HEK293 (cell line): ENCODE data around the gene IREB2.

Experiments
- CTCF ChIA-PET: fragments of 350-600 bp; formaldehyde crosslinking; extraction: SDS; loops from one replicate; lab custom pipeline; 2021; ENCODE audit warnings: antibody characterized with exemption; lab: Yijun Ruan, JAX
- POLR2A ChIA-PET: fragments of 300-600 bp; formaldehyde crosslinking; extraction: SDS; loops from one replicate; lab custom pipeline; 2020; ENCODE audit warnings: antibody characterized with exemption, inconsistent platforms; lab: Yijun Ruan, JAX
- H3K27ac ChIP-seq: fragments of 200-500 bp; sonication (Bioruptor generic); 2 replicates; pipeline ENCODE4 v1.5.1; 2014; ENCODE audit warnings: low read depth, low read length, control low read depth, inconsistent platforms; ENCODE audit errors: extremely low read depth
- H3K36me3 ChIP-seq, 2 experiments: fragments of 200-500 bp in 1 of 2; sonication (Bioruptor generic) in 1 of 2; 1 replicate in 1 of 2; 2 replicates in 1 of 2; pipeline ENCODE4 v1.5.1; 2014 to 2017; ENCODE audit warnings: inconsistent platforms in 2 of 2, low read length in 2 of 2; ENCODE audit not compliant: control insufficient read depth in 2 of 2, insufficient read depth in 1 of 2
- H3K4me1 ChIP-seq: fragments of 200-500 bp; sonication (Bioruptor generic); 2 replicates; pipeline ENCODE4 v1.5.1; 2014; ENCODE audit warnings: mild to moderate bottlenecking, low read length, inconsistent platforms; ENCODE audit not compliant: control insufficient read depth, insufficient read depth
- H3K4me3 ChIP-seq: 2 replicates; pipeline ENCODE4 v1.5.1; 2011; ENCODE audit warnings: low read depth, mild to moderate bottlenecking, control low read depth, low read length, moderate library complexity
- H3K9me3 ChIP-seq: fragments of 200-500 bp; sonication (Bioruptor generic); 2 replicates; pipeline ENCODE4 v1.5.1; 2014; ENCODE audit warnings: low read depth, low read length, inconsistent platforms; ENCODE audit not compliant: control insufficient read depth, insufficient read depth
- BCL11B ChIP-seq: fragments of 450-650 bp; formaldehyde crosslinking; IDR thresholded peaks from 2 replicates; pipeline ENCODE4 v1.5.1; 2016; ENCODE audit warnings: low read depth, missing biosample characterization, missing genetic modification characterization
- FEZF1 ChIP-seq: fragments of 450-650 bp; formaldehyde crosslinking; IDR thresholded peaks from 2 replicates; pipeline ENCODE4 v1.5.1; 2016; ENCODE audit warnings: missing biosample characterization, missing genetic modification characterization
- GLI2 ChIP-seq: fragments of 450-650 bp; formaldehyde crosslinking; IDR thresholded peaks from 2 replicates; pipeline ENCODE4; 2017; ENCODE audit warnings: missing biosample characterization, missing genetic modification characterization, low read depth, borderline replicate concordance
- GLIS1 ChIP-seq: fragments of 450-650 bp; formaldehyde crosslinking; IDR thresholded peaks from 2 replicates; pipeline ENCODE4 v1.5.1; 2016; ENCODE audit warnings: missing biosample characterization, missing genetic modification characterization
- GLIS2 ChIP-seq: fragments of 450-650 bp; formaldehyde crosslinking; IDR thresholded peaks from 2 replicates; pipeline ENCODE4 v1.5.1; 2016; ENCODE audit warnings: missing biosample characterization, missing genetic modification characterization
- HOXA7 ChIP-seq: sonication (generic); formaldehyde crosslinking; IDR thresholded peaks from 2 replicates; pipeline ENCODE4 v1.8.1; 2022; ENCODE audit warnings: missing genetic modification reagents, borderline replicate concordance
- HOXD13 ChIP-seq: sonication (generic); formaldehyde crosslinking; IDR thresholded peaks from 2 replicates; pipeline ENCODE4 v1.8.0; 2022; ENCODE audit warnings: missing genetic modification reagents, borderline replicate concordance
- KLF9 ChIP-seq: fragments of 450-650 bp; formaldehyde crosslinking; IDR thresholded peaks from 2 replicates; pipeline ENCODE4 v1.5.1; 2016; ENCODE audit warnings: missing biosample characterization, missing genetic modification characterization, low read depth
- PRDM1 ChIP-seq: fragments of 450-650 bp; formaldehyde crosslinking; IDR thresholded peaks from 2 replicates; pipeline ENCODE4; 2016; ENCODE audit warnings: missing biosample characterization, missing genetic modification characterization
- RBAK ChIP-seq: fragments of 450-650 bp; formaldehyde crosslinking; IDR thresholded peaks from 2 replicates; pipeline ENCODE4 v1.5.1; 2016; ENCODE audit warnings: missing biosample characterization, missing genetic modification characterization
- TSHZ1 ChIP-seq: fragments of 450-650 bp; formaldehyde crosslinking; IDR thresholded peaks from 2 replicates; pipeline ENCODE4 v1.5.1; 2016; ENCODE audit warnings: missing biosample characterization, missing genetic modification characterization, borderline replicate concordance
- ZBTB17 ChIP-seq: fragments of 450-650 bp; formaldehyde crosslinking; IDR thresholded peaks from 2 replicates; pipeline ENCODE4 v1.5.1; 2016; ENCODE audit warnings: missing biosample characterization, missing genetic modification characterization
- ZBTB20 ChIP-seq: fragments of 450-650 bp; formaldehyde crosslinking; IDR thresholded peaks from 2 replicates; pipeline ENCODE4 v1.5.1; 2016; ENCODE audit warnings: missing biosample characterization, missing genetic modification characterization
- ZBTB26 ChIP-seq: fragments of 450-650 bp; formaldehyde crosslinking; optimal IDR thresholded peaks from 2 replicates; pipeline ENCODE3; 2016; ENCODE audit warnings: missing biosample characterization, mild to moderate bottlenecking, missing genetic modification characterization
- ZEB2 ChIP-seq: fragments of 450-650 bp; formaldehyde crosslinking; IDR thresholded peaks from 2 replicates; pipeline ENCODE4 v1.5.1; 2016; ENCODE audit warnings: missing biosample characterization, missing genetic modification characterization
- ZNF2 ChIP-seq: fragments of 450-650 bp; formaldehyde crosslinking; IDR thresholded peaks from 2 replicates; pipeline ENCODE4 v1.5.1; 2016; ENCODE audit warnings: missing biosample characterization, missing genetic modification characterization
- ZNF280C ChIP-seq: fragments of 450-650 bp; formaldehyde crosslinking; IDR thresholded peaks from 2 replicates; pipeline ENCODE4 v1.5.1; 2016; ENCODE audit warnings: missing biosample characterization, missing genetic modification characterization
- ZNF391 ChIP-seq: fragments of 450-650 bp; formaldehyde crosslinking; IDR thresholded peaks from 2 replicates; pipeline ENCODE4 v1.5.1; 2016; ENCODE audit warnings: low read depth, missing biosample characterization, missing genetic modification characterization, borderline replicate concordance
- ZNF560 ChIP-seq: fragments of 450-650 bp; formaldehyde crosslinking; IDR thresholded peaks from 2 replicates; pipeline ENCODE4 v1.5.1; 2017; ENCODE audit warnings: missing biosample characterization, missing genetic modification characterization, borderline replicate concordance
- ZNF596 ChIP-seq: fragments of 450-650 bp; IDR thresholded peaks from 2 replicates; pipeline ENCODE4 v1.5.0; 2018; ENCODE audit warnings: missing biosample characterization, mild to moderate bottlenecking, missing genetic modification characterization, moderate library complexity
- ZNF610 ChIP-seq: fragments of 450-650 bp; formaldehyde crosslinking; IDR thresholded peaks from 2 replicates; pipeline ENCODE4 v1.5.1; 2016; ENCODE audit warnings: missing biosample characterization, missing genetic modification characterization, borderline replicate concordance
- ZNF654 ChIP-seq: fragments of 450-650 bp; formaldehyde crosslinking; IDR thresholded peaks from 2 replicates; pipeline ENCODE4 v1.5.1; 2016; ENCODE audit warnings: low read depth, missing biosample characterization, missing genetic modification characterization
- ZNF76 ChIP-seq: fragments of 450-650 bp; formaldehyde crosslinking; IDR thresholded peaks from 2 replicates; pipeline ENCODE4; 2016; ENCODE audit warnings: low read depth, missing biosample characterization, missing genetic modification characterization, borderline replicate concordance
- ZNF785 ChIP-seq: fragments of 450-650 bp; formaldehyde crosslinking; IDR thresholded peaks from 2 replicates; pipeline ENCODE4 v1.5.1; 2016; ENCODE audit warnings: missing biosample characterization, missing genetic modification characterization
- ZNF837 ChIP-seq: fragments of 450-650 bp; formaldehyde crosslinking; IDR thresholded peaks from 2 replicates; pipeline ENCODE4 v1.5.1; 2016; ENCODE audit warnings: missing biosample characterization, missing genetic modification characterization
- ZSCAN30 ChIP-seq: fragments of 450-650 bp; IDR thresholded peaks from 2 replicates; pipeline ENCODE4 v1.5.1; 2018; ENCODE audit warnings: missing biosample characterization, mild to moderate bottlenecking, missing genetic modification characterization, moderate library complexity

The IREB2 gene

GRCh38 chr15:78507831-78508160 is 69.8 kb downstream of the IREB2 start:
- no peaks in the 10 kb centered on the region; a peak in 1 of 3 replicates for H3K36me3 ChIP-seq
- peak overlapping the region; percentile 99 for H3K4me3 ChIP-seq
- ChIA-PET POLR2A (interaction anchor here (0.7 to 3.7 kb wide), 5 partner anchors 9 to 366 kb away, joined by 3 to 31 read pairs (median 5); partner anchors contain the start of genes CHRNA5, MORF4L1, PSMA4 and SKIC8), CTCF (interaction anchor here (1.0 kb wide), 1 partner anchor 111 kb away, joined by 6 read pairs; no protein-coding TSS in a partner anchor)
- no peaks in the 10 kb centered on the region for H3K9me3 ChIP-seq
- no peak for TF ChIP-seq ZEB2
- 0 out of 2 replicates have a peak, but pooled peaks have one; percentile 4 for TF ChIP-seq ZNF2
- no peak for TF ChIP-seq ZNF560 (tag by site-specific recombination)
- peak; percentile 74 for TF ChIP-seq ZSCAN30 (tag by site-specific recombination)
- TF ChIP-seq BCL11B (tag by site-specific recombination): 0 out of 2 replicates have a peak, but pooled peaks have one; percentile 2
- no peak for TF ChIP-seq GLIS1
- no peak for TF ChIP-seq RBAK (tag by site-specific recombination)
- TF ChIP-seq ZNF610 (tag by site-specific recombination): no peak
- TF ChIP-seq KLF9: no peak
- no peak for TF ChIP-seq ZNF596 (tag by site-specific recombination)
- 0 out of 2 replicates have a peak, but pooled peaks have one; percentile 6 for TF ChIP-seq ZNF76 (tag by site-specific recombination)
- TF ChIP-seq FEZF1 (tag by site-specific recombination): no peak
- no peak for TF ChIP-seq HOXD13 (CRISPR knock-in tag)
- no peak for TF ChIP-seq ZNF654 (tag by site-specific recombination)
- 0 out of 2 replicates have a peak, but pooled peaks have one; percentile 57 for TF ChIP-seq ZNF785 (tag by site-specific recombination)
- no peak for TF ChIP-seq PRDM1 (tag by site-specific recombination)
- TF ChIP-seq TSHZ1: no peak
- TF ChIP-seq ZBTB26: peak; percentile 46
- peak; percentile 43; the same call in 1 of the 2 replicates for TF ChIP-seq ZBTB17 (tag by site-specific recombination)
- no peak for TF ChIP-seq ZNF280C
- 0 out of 2 replicates have a peak, but pooled peaks have one; percentile 6 for TF ChIP-seq ZNF391 (tag by site-specific recombination)
- TF ChIP-seq ZNF837 (tag by site-specific recombination): no peak
- 0 out of 2 replicates have a peak, but pooled peaks have one; percentile 38 for TF ChIP-seq GLIS2 (tag by site-specific recombination)
- TF ChIP-seq ZBTB20 (tag by site-specific recombination): 0 out of 2 replicates have a peak, but pooled peaks have one; percentile 10
- no peak for TF ChIP-seq HOXA7 (CRISPR knock-in tag)
- no peak for TF ChIP-seq GLI2 (tag by site-specific recombination)
- H3K4me1 ChIP-seq: 0 out of 2 replicates have a peak, but pooled peaks cover 4% of the 10 kb centered on the region
- peak overlapping the region; percentile 14; the same call in 1 of the 2 replicates for H3K27ac ChIP-seq
